ENCODE measurements around the gene ADI1. TPM values are rescaled to one million over a fixed set of nuclear protein-coding genes. Genes with fewer than 3 reads are reported as not detected.
"Not testable (repeated sequence)": the region's sequence is repeated elsewhere in the genome, so short reads cannot be mapped to it uniquely, and the experiment has no call there.

The ADI1 gene
- total and polyA plus RNA-seq, 2 of the 8 experiments (the other 6 are each of a cell fraction or from before 2014, with no cell fraction given): 12.2 to 40.2 TPM

DNA sequence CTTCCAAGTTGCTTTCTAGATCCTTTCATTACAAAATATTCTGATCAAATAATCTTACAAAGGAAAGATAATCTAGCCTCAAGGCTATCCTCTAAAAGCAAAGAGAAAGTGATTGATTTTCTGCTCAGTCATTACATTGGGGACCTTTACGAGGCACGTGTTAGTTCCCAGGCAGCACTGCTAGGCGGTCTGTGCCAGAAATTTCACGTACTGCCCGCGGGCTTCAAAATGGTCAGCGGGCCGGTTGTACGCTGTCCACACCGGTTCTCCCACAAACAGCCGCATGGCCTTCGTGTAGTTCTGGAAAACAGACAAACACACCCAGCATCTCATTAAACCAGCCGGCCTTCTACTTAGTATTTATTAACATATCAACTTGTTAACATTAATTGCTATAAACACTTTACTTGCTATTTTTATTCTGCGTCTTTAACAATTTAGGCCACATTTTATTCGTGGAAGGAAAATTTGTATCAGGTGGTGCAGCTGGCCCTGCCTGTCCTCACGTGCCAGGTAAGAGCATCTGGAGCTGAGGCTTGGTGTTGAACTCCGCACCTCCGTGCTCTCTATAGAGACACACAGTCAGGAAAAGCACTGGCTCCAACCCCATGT lies 20.4 kb downstream of the ADI1 start (continued):
- no peak for TF ChIP-seq TEAD4 (IDR thresholded peaks at IDR 0.05; ENCODE audit: low read depth, low read length)
- TF ChIP-seq CBX5 (IDR thresholded peaks at IDR 0.05; ENCODE audit: low read depth, low read length): no peak
- TF ChIP-seq BRCA1 (IDR thresholded peaks at IDR 0.05; ENCODE audit: low read depth, low read length): no peak
- no peak for TF ChIP-seq SAP30 (IDR thresholded peaks at IDR 0.05; ENCODE audit: insufficient read depth, insufficient replicate concordance, low read length)
- TF ChIP-seq EP300 (IDR thresholded peaks at IDR 0.05; ENCODE audit: borderline replicate concordance in 1 of 2, low read depth in 2 of 2, low read length in 2 of 2): no peak

- H2BK120ac ChIP-seq (replicated peaks; ENCODE audit: low read depth, low read length); H2AFZ ChIP-seq (ENCODE audit: low read length); H3K9ac ChIP-seq (replicated peaks in 1 of 4; ENCODE audit: extremely low read depth in 1 of 4, low read depth in 3 of 4, low read length in 3 of 4); H2AK5ac ChIP-seq (ENCODE audit: low read depth, low read length); H4K20me1 ChIP-seq (replicated peaks in 1 of 2; ENCODE audit: control insufficient read depth in 1 of 2, insufficient read depth in 2 of 2, low read length in 2 of 2); H3K27ac ChIP-seq (ENCODE audit: low read depth, low read length); H3K4me2 ChIP-seq (ENCODE audit: insufficient read depth in 1 of 2, low read depth in 2 of 2, low read length in 2 of 2); H2BK20ac ChIP-seq (ENCODE audit: low read length); H3K9me3 ChIP-seq (ENCODE audit: insufficient read depth in 2 of 2, low read depth in 1 of 2, low read length in 1 of 2); FAIRE-seq; H2BK15ac ChIP-seq (ENCODE audit: low read length); H3K23ac ChIP-seq (ENCODE audit: insufficient read length); H4K8ac ChIP-seq (ENCODE audit: extremely low read depth, insufficient read depth, low read length); H4K5ac ChIP-seq (ENCODE audit: insufficient read length, low read depth, low read length); H2BK5ac ChIP-seq (ENCODE audit: low read depth, low read length); H3K4me3 ChIP-seq (ENCODE audit: extremely low read depth in 1 of 4, insufficient read depth in 2 of 4, low read depth in 3 of 4, low read length in 4 of 4); H3K4me1 ChIP-seq (replicated peaks in 1 of 4; ENCODE audit: control insufficient read depth in 3 of 4, insufficient read depth in 4 of 4, low read length in 3 of 4); H3K56ac ChIP-seq (replicated peaks; ENCODE audit: insufficient read length, low read depth, low read length); H3K14ac ChIP-seq (ENCODE audit: insufficient read length); H3K79me1 ChIP-seq (ENCODE audit: low read depth, low read length); H3K27me3 ChIP-seq (replicated peaks in 1 of 4; ENCODE audit: control insufficient read depth in 3 of 4, extremely low read depth in 1 of 4, insufficient read depth in 3 of 4, low read length in 3 of 4); DNase-seq (ENCODE audit: low read depth in 1 of 2, low spot score in 2 of 2); H2BK12ac ChIP-seq (ENCODE audit: low read depth, low read length); H3K18ac ChIP-seq (ENCODE audit: extremely low read depth, low read length); H4K91ac ChIP-seq (replicated peaks; ENCODE audit: insufficient read length, low read length); H3K4ac ChIP-seq (replicated peaks; ENCODE audit: insufficient read length, low read depth, low read length); H3K79me2 ChIP-seq (ENCODE audit: control insufficient read depth in 1 of 2, insufficient read depth in 2 of 2, low read length in 2 of 2); H3K23me2 ChIP-seq (ENCODE audit: low read depth, low read length): not testable (repeated sequence)
- CTCF ChIA-PET (ENCODE audit: partially characterized antibody): interaction anchor here (0.7 to 2.0 kb wide), 4 partner anchors 17 to 1603 kb away, joined by 3 to 5 read pairs (median 4); no protein-coding TSS in a partner anchor
- WGBS, 2 experiments (ENCODE audit: extremely low coverage in 1 of 2, insufficient coverage in 1 of 2, insufficient read length in 1 of 2, insufficient replicate concordance in 2 of 2, low coverage in 1 of 2, low lambda C conversion rate in 2 of 2, missing lambda C conversion rate in 1 of 2): 89% methylated on average over 15 of the region's 15 CpGs; no CpG with 5 or more reads in 1 of the 2 experiments
- POLR2A ChIA-PET (ENCODE audit: partially characterized antibody): interaction anchor here (0.8 to 1.5 kb wide), 2 partner anchors 9 to 91 kb away, joined by 3 read pairs; no protein-coding TSS in a partner anchor
- peaks cover 2 to 11% (median 3%) of the 10 kb centered on the region in 4 experiments; a peak in 3 of 8 replicates for H3K36me3 ChIP-seq (ENCODE audit: control insufficient read depth in 2 of 4, insufficient read depth in 4 of 4, low read length in 3 of 4)
Measured at GRCh38 chr2:3496708-3497080, 22.6 kb downstream of the ADI1 start.

Data from H1 (cell line).